ENCODE results near the gene GPD1. TPM values are rescaled to one million over a fixed set of nuclear protein-coding genes. Genes with fewer than 3 reads are reported as not detected.
A peak's percentile ranks its signal among the peaks of the same experiment; 100 is the strongest.

Gene GPD1
- total RNA-seq, 1 experiment from 2014 or later = 1.6 TPM

DNA sequence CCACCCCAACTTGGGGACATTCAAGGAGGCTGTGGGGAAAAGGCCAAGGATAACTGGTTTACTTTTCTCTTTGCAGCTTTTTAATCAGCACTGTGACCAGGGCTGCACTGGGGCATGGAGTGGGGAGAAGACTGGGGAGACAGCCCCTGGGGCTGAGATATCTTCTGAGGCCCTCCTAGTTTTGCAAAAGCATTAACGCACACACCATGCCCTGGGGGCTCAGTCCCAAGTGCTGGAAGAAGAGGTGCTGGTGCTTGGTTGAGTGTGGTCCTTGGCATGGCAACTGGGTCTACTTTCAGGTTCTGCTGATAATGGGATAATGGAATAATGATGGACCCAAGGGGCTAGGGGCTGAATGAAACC lies 28.0 kb upstream of the GPD1 start:
- intact Hi-C loops (cut with micrococcal nuclease) = loop anchor here (1.0 kb wide), 1 partner anchor 100 kb away; no protein-coding TSS in a partner anchor
- DNase-seq (ENCODE audit: low read depth, low spot score) (no peak), ATAC-seq (no peak)
- 0 out of 2 replicates have a peak overlapping the region, but pooled peaks have one; percentile 1 for H3K4me2 ChIP-seq (ENCODE audit: low read length)
- no peaks in the 10 kb centered on the region; the same call in 1 of the 2 replicates for H4K20me1 ChIP-seq (ENCODE audit: insufficient read depth)
- ChIA-PET CTCF (interaction anchor here (1.0 to 1.4 kb wide), 3 partner anchors 9 to 100 kb away, joined by 3 to 6 read pairs (median 4); partner anchors contain the start of gene SMARCD1), POLR2A (no interaction called here), RAD21 (ENCODE audit: low non-redundant PET in 1 of 2, low total read pairs in 2 of 2, uncharacterized antibody in 2 of 2, unreplicated experiment in 2 of 2) (no interaction called here)
- H3K27ac ChIP-seq (ENCODE audit: low read depth, low read length) = no peak overlapping the region
- H3K9ac ChIP-seq (ENCODE audit: low read length) = no peak overlapping the region
- no peaks in the 10 kb centered on the region for H3K9me2 ChIP-seq (ENCODE audit: insufficient read depth)
- TF ChIP-seq, protein P1, sequence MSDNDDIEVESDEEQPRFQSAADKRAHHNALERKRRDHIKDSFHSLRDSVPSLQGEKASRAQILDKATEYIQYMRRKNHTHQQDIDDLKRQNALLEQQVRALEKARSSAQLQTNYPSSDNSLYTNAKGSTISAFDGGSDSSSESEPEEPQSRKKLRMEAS (IDR thresholded peaks at IDR 0.05) = no peak
- TF ChIP-seq FOSL1 (IDR thresholded peaks at IDR 0.05; ENCODE audit: low read depth) = no peak
- TF ChIP-seq YY1 (IDR thresholded peaks at IDR 0.05; ENCODE audit: extremely low read depth, insufficient replicate concordance, low read depth, low read length) = no peak
- TF ChIP-seq, protein P2, sequence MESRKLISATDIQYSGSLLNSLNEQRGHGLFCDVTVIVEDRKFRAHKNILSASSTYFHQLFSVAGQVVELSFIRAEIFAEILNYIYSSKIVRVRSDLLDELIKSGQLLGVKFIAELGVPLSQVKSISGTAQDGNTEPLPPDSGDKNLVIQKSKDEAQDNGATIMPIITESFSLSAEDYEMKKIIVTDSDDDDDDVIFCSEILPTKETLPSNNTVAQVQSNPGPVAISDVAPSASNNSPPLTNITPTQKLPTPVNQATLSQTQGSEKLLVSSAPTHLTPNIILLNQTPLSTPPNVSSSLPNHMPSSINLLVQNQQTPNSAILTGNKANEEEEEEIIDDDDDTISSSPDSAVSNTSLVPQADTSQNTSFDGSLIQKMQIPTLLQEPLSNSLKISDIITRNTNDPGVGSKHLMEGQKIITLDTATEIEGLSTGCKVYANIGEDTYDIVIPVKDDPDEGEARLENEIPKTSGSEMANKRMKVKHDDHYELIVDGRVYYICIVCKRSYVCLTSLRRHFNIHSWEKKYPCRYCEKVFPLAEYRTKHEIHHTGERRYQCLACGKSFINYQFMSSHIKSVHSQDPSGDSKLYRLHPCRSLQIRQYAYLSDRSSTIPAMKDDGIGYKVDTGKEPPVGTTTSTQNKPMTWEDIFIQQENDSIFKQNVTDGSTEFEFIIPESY (IDR thresholded peaks at IDR 0.05; ENCODE audit: extremely low read depth, insufficient replicate concordance, low read length) = no peak
- no peak for TF ChIP-seq TCF7L2 (IDR thresholded peaks at IDR 0.05; ENCODE audit: borderline replicate concordance, extremely low read depth, insufficient read depth, insufficient read length)
- no peak for TF ChIP-seq SRF (IDR thresholded peaks at IDR 0.05; ENCODE audit: low read depth)
- no peak for TF ChIP-seq SP1 (IDR thresholded peaks at IDR 0.05; ENCODE audit: low read depth)
- TF ChIP-seq, protein P3, sequence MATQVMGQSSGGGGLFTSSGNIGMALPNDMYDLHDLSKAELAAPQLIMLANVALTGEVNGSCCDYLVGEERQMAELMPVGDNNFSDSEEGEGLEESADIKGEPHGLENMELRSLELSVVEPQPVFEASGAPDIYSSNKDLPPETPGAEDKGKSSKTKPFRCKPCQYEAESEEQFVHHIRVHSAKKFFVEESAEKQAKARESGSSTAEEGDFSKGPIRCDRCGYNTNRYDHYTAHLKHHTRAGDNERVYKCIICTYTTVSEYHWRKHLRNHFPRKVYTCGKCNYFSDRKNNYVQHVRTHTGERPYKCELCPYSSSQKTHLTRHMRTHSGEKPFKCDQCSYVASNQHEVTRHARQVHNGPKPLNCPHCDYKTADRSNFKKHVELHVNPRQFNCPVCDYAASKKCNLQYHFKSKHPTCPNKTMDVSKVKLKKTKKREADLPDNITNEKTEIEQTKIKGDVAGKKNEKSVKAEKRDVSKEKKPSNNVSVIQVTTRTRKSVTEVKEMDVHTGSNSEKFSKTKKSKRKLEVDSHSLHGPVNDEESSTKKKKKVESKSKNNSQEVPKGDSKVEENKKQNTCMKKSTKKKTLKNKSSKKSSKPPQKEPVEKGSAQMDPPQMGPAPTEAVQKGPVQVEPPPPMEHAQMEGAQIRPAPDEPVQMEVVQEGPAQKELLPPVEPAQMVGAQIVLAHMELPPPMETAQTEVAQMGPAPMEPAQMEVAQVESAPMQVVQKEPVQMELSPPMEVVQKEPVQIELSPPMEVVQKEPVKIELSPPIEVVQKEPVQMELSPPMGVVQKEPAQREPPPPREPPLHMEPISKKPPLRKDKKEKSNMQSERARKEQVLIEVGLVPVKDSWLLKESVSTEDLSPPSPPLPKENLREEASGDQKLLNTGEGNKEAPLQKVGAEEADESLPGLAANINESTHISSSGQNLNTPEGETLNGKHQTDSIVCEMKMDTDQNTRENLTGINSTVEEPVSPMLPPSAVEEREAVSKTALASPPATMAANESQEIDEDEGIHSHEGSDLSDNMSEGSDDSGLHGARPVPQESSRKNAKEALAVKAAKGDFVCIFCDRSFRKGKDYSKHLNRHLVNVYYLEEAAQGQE (IDR thresholded peaks at IDR 0.05; ENCODE audit: low read depth) = no peak
- TF ChIP-seq EZH2phosphoT487 (IDR thresholded peaks at IDR 0.05; ENCODE audit: borderline replicate concordance) = no peak
- no peak for TF ChIP-seq JUND (IDR thresholded peaks at IDR 0.05)
- no peak for TF ChIP-seq CTCF (IDR thresholded peaks at IDR 0.05 in 2 of 3, conservative IDR thresholded peaks at IDR 0.05 in 1 of 3; ENCODE audit: borderline replicate concordance in 1 of 3, insufficient read depth in 1 of 3, low read depth in 2 of 3, low read length in 2 of 3)
- TF ChIP-seq CBX3 (IDR thresholded peaks at IDR 0.05; ENCODE audit: low read depth) = no peak
- no peak for TF ChIP-seq RAD21 (IDR thresholded peaks at IDR 0.05; ENCODE audit: low read depth)
- TF ChIP-seq ELF1 (IDR thresholded peaks at IDR 0.05; ENCODE audit: borderline replicate concordance, low read depth) = no peak
- TF ChIP-seq SIN3A (IDR thresholded peaks at IDR 0.05; ENCODE audit: low read depth) = no peak
- TF ChIP-seq ZNF274 (IDR thresholded peaks at IDR 0.05; ENCODE audit: low read depth, low read length) = no peak
- TF ChIP-seq EGR1 (IDR thresholded peaks at IDR 0.05; ENCODE audit: low read depth) = no peak
- H3K79me2 ChIP-seq (ENCODE audit: insufficient read depth, low read length) = no peaks in the 10 kb centered on the region
- BruUV-seq (replicated peaks) = no TSS peak
- no peak overlapping the region for H3K4me3 ChIP-seq (replicated peaks in 1 of 2; ENCODE audit: low read depth in 1 of 2, low read length in 2 of 2)
- 0 out of 4 replicates have a peak, but pooled peaks cover 0 to 2% of the 10 kb centered on the region in 2 experiments for H3K36me3 ChIP-seq (ENCODE audit: control insufficient read depth in 1 of 2, insufficient read depth in 2 of 2, low read length in 2 of 2)
- no peaks in the 10 kb centered on the region for H3K9me3 ChIP-seq (ENCODE audit: control insufficient read depth in 1 of 2, insufficient read depth in 1 of 2, low read depth in 1 of 2, low read length in 2 of 2)
- H3K4me1 ChIP-seq (ENCODE audit: control insufficient read depth in 1 of 2, insufficient read depth in 2 of 2, low read length in 2 of 2) = peaks cover 0 to 9% of the 10 kb centered on the region in 2 experiments; a peak in 1 of 4 replicates
- H3K27me3 ChIP-seq (ENCODE audit: insufficient read depth, low read length) = no peaks in the 10 kb centered on the region
- H2AFZ ChIP-seq (ENCODE audit: low read depth, low read length, poor library complexity, severe bottlenecking) = no peak overlapping the region

Measured in HCT116 (cell line).